ENCODE data around the gene IRF6. TPM values are rescaled to one million over a fixed set of nuclear protein-coding genes. Genes with fewer than 3 reads are reported as not detected.
A peak's percentile ranks its signal among the peaks of the same experiment; 100 is the strongest.
"Not testable (repeated sequence)": the region's sequence is repeated elsewhere in the genome, so short reads cannot be mapped to it uniquely, and the experiment has no call there.

The IRF6 gene
- total and polyA plus RNA-seq, 7 experiments from 2014 or later = 0.30 to 2.3 (median 0.99) TPM; not detected in 1

DNA sequence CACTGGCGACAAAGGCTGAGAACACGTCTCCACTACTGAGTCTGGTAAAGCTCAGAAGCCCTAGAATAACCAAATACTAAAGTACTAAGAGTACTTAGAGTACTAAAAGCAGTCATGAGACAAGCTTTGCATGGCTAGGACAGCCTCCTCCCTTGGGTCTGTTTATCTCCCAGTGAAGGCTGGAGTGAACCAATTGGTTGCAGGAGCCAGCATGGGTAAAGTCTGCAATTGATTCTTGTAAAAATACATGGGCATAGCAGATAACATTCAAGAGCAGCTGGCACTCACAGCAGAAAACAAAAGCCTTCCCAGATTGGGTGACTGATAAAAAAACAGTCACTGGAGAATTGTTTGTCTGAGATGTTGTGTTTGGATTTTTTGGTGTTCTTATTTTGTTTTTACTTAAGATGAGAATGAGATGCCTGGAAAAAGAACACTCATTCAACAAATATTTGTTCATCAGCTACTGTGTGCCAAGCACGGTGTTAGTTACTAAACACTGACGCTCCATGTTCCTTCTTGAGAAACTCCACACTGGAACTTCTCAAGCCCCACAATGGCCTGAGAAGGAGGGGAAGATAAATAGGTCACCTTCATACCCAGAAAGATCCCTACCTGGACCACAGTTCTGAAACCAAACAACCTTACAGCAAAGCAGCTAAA, 3.7 kb downstream of the IRF6 start:
- Mint-ChIP-seq H3K27me3 (peaks cover 0 to 19% (median 10%) of the 10 kb centered on the region in 5 donors), H3K4me3 (no peak overlapping the region), H3K9me3 (peaks cover 0 to 4% (median 0%) of the 10 kb centered on the region in 11 donors), H3K27ac (no peak overlapping the region), H3K36me3 (peaks cover 0 to 15% (median 2%) of the 10 kb centered on the region in 5 donors), H3K4me1 (peaks cover 2 to 12% (median 9%) of the 10 kb centered on the region in 7 donors)
- ChIA-PET CTCF (no interaction called here), POLR2A (interaction anchor here (1.0 to 1.9 kb wide), 4 partner anchors 18 to 31 kb away, joined by 3 to 4 read pairs (median 3); partner anchors contain the start of genes C1orf74 and UTP25)
- H3K27ac ChIP-seq (ENCODE audit: low read depth, low read length) = no peak overlapping the region
- intact Hi-C loops (cut with micrococcal nuclease) = no loop called here
- peaks cover 0 to 6% of the 10 kb centered on the region in 2 donors for H3K4me1 ChIP-seq (ENCODE audit: control insufficient read depth in 2 of 2, insufficient read depth in 2 of 2, low read length in 2 of 2)
- DNase-seq (no peak), ATAC-seq (no peak)
- H3K27me3 ChIP-seq (ENCODE audit: control insufficient read depth in 2 of 2, insufficient read depth in 2 of 2, low read length in 2 of 2) = no peaks in the 10 kb centered on the region
- H3K4me3 ChIP-seq (ENCODE audit: low read length) = no peak overlapping the region
- H3K9me3 ChIP-seq (ENCODE audit: control insufficient read depth in 2 of 3, low read length in 3 of 3) = no peaks in the 10 kb centered on the region
- H3K36me3 ChIP-seq (ENCODE audit: control insufficient read depth in 2 of 3, insufficient read depth in 3 of 3, low read length in 3 of 3) = no peaks in the 10 kb centered on the region

DNA sequence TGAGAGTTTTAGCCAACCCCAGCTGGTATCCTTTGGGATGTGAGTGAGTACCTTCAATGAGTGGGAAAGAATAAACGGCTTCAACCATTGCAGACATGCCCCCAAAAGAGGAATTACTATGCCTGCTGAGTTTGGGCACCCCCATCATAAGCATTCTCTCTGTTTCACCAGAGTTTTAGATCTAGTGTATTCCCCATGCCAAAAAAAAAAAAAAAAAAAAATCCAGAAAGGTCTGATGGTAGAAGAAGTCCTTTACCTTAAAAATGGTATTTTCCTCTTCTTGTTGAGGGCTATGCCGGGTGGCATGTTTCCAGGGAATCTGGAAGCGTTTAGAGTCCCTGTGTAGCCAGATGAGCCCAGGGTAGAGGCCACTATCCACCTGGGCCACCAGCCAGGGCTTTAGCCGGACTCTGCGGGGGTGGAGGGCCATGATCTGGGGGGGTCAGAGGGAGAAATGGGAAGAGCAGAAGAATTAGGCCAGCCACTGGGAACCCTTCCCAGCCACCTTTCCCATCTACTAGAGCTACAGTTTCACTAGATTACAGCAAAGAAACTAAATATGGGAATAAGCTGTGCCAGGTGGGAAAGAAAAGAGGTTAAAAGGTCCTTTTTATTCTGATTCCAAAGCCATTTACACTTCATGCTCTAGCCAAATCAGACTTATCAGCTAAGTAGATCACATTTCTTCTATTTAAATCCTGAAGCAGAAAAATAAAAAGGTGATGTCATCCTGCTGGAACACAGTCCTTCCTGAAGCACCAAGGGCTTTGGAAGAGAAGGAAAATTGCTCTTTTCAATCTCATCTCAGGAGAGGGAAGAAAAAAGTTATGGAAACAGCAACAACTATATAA, 4.7 kb downstream of the IRF6 start:
- Histone ChIP-seq H3K27me3 (ENCODE audit: control insufficient read depth in 2 of 2, insufficient read depth in 2 of 2, low read length in 2 of 2) (peaks cover 0 to 2% of the 10 kb centered on the region in 2 donors), H3K4me1 (ENCODE audit: control insufficient read depth in 2 of 2, insufficient read depth in 2 of 2, low read length in 2 of 2) (peaks cover 0 to 6% of the 10 kb centered on the region in 2 donors), H3K4me3 (ENCODE audit: low read length) (no peak overlapping the region), H3K36me3 (ENCODE audit: control insufficient read depth in 2 of 3, insufficient read depth in 3 of 3, low read length in 3 of 3) (no peaks in the 10 kb centered on the region), H3K9me3 (ENCODE audit: control insufficient read depth in 2 of 3, low read length in 3 of 3) (no peaks in the 10 kb centered on the region), H3K27ac (ENCODE audit: low read depth, low read length) (no peak overlapping the region)
- Mint-ChIP-seq H3K27me3 (peaks cover 0 to 19% (median 10%) of the 10 kb centered on the region in 5 donors), H3K9me3 (peaks cover 0 to 4% (median 0%) of the 10 kb centered on the region in 11 donors), H3K4me3 (no peak overlapping the region), H3K36me3 (peaks cover 0 to 22% (median 3%) of the 10 kb centered on the region in 5 donors), H3K27ac (no peak overlapping the region), H3K4me1 (peaks cover 1 to 11% (median 7%) of the 10 kb centered on the region in 7 donors)
- DNase-seq = no peak
- ChIA-PET CTCF (no interaction called here), POLR2A (interaction anchor here (1.0 to 1.9 kb wide), 2 partner anchors 26 to 27 kb away, joined by 3 to 4 read pairs; partner anchors contain the start of gene UTP25)
- ATAC-seq = no peak
- intact Hi-C loops (cut with micrococcal nuclease) = no loop called here

DNA sequence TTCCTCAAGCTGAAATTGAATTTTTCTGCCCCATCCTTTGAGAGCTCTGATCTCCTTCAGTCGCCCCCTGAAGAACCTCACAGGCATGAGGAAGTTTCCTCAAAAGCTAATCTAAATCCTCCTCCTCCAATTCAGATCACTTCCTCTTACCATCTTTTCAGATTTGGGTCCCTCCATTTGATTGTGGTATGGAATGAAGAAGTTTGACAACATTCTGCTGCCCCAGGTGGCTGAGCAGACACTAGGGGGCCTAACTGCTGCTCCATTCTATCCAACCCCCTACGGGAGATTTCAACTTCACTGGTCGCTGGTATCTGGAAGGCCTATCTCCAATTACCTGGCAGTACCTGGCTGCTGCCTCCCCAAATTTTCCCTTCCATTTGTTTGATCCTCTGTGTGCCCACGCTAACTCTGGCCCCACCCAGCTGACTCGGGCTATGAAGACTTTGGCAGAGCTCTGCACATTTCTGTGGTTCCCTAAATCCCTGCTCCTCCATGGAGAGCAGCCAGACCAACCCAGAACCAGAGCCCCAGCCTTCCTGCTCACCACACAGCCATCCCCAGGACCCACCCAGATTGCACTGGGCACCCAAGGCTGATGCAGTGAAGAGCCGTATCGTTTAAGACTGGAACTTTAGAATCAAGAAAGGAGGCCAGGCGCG, 7.8 kb downstream of the IRF6 start:
- H3K4me3 Mint-ChIP-seq = no peak overlapping the region
- peaks cover 0 to 6% (median 0%) of the 10 kb centered on the region in 7 donors for H3K4me1 Mint-ChIP-seq
- peaks cover 0 to 43% (median 18%) of the 10 kb centered on the region in 5 donors for H3K36me3 Mint-ChIP-seq
- DNase-seq (no peak), ATAC-seq (no peak)
- intact Hi-C loops (cut with micrococcal nuclease) = no loop called here
- no peaks in the 10 kb centered on the region for H3K36me3 ChIP-seq (ENCODE audit: control insufficient read depth in 2 of 3, insufficient read depth in 3 of 3, low read length in 3 of 3)
- H3K27me3 Mint-ChIP-seq = peaks cover 3 to 26% (median 6%) of the 10 kb centered on the region in 5 donors
- H3K4me1 ChIP-seq (ENCODE audit: control insufficient read depth in 2 of 2, insufficient read depth in 2 of 2, low read length in 2 of 2) = no peaks in the 10 kb centered on the region
- CTCF ChIA-PET = interaction anchor here (0.7 kb wide), 1 partner anchor 229 kb away, joined by 3 read pairs; no protein-coding TSS in a partner anchor
- H3K27ac Mint-ChIP-seq = peak overlapping the region in 1 of 9 donors; percentile 32
- H3K4me3 ChIP-seq (ENCODE audit: low read length) = no peak overlapping the region
- POLR2A ChIA-PET = interaction anchor here (1.1 kb wide), 1 partner anchor 35 kb away, joined by 4 read pairs; no protein-coding TSS in a partner anchor
- H3K9me3 Mint-ChIP-seq = peaks cover 0 to 2% (median 0%) of the 10 kb centered on the region in 11 donors
- H3K27ac ChIP-seq (ENCODE audit: low read depth, low read length) = no peak overlapping the region
- H3K9me3 ChIP-seq (ENCODE audit: control insufficient read depth in 2 of 3, low read length in 3 of 3) = no peaks in the 10 kb centered on the region
- peaks cover 0 to 2% of the 10 kb centered on the region in 2 donors for H3K27me3 ChIP-seq (ENCODE audit: control insufficient read depth in 2 of 2, insufficient read depth in 2 of 2, low read length in 2 of 2)

DNA sequence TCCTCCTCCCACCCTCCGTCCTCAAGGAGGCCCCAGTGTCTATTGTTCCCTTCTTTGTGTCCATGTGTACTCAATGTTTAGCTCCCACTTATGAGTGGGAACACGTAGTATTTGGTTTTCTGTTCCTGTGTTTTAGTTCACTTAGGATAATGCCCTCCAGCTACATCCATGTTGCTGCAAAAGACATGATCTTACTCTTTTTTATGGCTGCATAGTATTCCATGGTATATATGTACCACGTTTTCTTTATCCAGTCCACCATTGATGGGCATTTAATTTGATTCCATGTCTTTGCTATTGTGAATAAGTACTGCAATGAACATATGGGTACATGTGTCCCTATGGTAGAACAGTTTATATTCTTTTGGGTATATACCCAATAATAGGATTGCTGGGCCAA, 12.2 kb downstream of the IRF6 start:
- Mint-ChIP-seq H3K36me3 (peaks cover 3 to 53% (median 33%) of the 10 kb centered on the region in 5 donors), H3K4me1 (peaks cover 0 to 21% (median 0%) of the 10 kb centered on the region in 7 donors), H3K27me3 (peaks cover 3 to 21% (median 13%) of the 10 kb centered on the region in 5 donors)
- DNase-seq; H3K9me3 ChIP-seq (ENCODE audit: control insufficient read depth in 2 of 3, low read length in 3 of 3); CTCF ChIA-PET; H3K4me3 ChIP-seq (ENCODE audit: low read length); H3K4me3 Mint-ChIP-seq; H3K4me1 ChIP-seq (ENCODE audit: control insufficient read depth in 2 of 2, insufficient read depth in 2 of 2, low read length in 2 of 2); H3K9me3 Mint-ChIP-seq; H3K27ac Mint-ChIP-seq; H3K36me3 ChIP-seq (ENCODE audit: control insufficient read depth in 2 of 3, insufficient read depth in 3 of 3, low read length in 3 of 3); ATAC-seq; H3K27ac ChIP-seq (ENCODE audit: low read depth, low read length); H3K27me3 ChIP-seq (ENCODE audit: control insufficient read depth in 2 of 2, insufficient read depth in 2 of 2, low read length in 2 of 2); intact Hi-C loops (cut with micrococcal nuclease): not testable (repeated sequence)
- POLR2A ChIA-PET = interaction anchor here (0.6 to 2.5 kb wide), 2 partner anchors 9 to 15 kb away, joined by 3 to 7 read pairs; partner anchors contain the start of gene C1orf74

DNA sequence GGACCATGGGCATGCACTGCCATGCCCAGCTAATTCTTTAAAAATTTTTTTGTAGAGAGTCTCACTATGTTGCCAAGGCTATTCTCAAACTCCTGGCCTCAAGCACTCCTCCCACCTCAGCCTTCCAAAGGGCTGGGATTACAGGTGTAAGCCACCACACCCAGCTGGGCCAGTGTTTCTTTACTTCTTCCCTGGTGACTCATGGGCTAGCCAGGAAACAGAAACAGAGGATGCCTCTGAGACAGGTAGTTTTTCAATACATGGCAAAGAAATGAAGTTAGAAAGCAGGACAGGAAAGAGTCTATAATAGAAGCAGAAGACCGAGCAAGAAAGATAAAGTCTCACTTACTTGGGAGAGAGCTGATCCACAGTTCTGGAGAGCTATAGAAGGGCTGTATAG, 14.0 kb downstream of the IRF6 start:
- H3K9me3 ChIP-seq (ENCODE audit: control insufficient read depth in 2 of 3, low read length in 3 of 3) = no peaks in the 10 kb centered on the region
- H3K36me3 Mint-ChIP-seq = peaks cover 4 to 45% (median 36%) of the 10 kb centered on the region in 5 donors
- no peak for ATAC-seq
- ChIA-PET POLR2A (interaction anchor here (0.8 to 2.5 kb wide), 4 partner anchors 8 to 22 kb away, joined by 3 to 7 read pairs (median 3); partner anchors contain the start of gene C1orf74), CTCF (interaction anchor here (0.5 to 1.2 kb wide), 2 partner anchors 31 to 68 kb away, joined by 3 read pairs; no protein-coding TSS in a partner anchor)
- H3K9me3 Mint-ChIP-seq = peaks cover 0 to 5% (median 0%) of the 10 kb centered on the region in 11 donors
- H3K27ac Mint-ChIP-seq = no peak overlapping the region
- no peaks in the 10 kb centered on the region for H3K36me3 ChIP-seq (ENCODE audit: control insufficient read depth in 2 of 3, insufficient read depth in 3 of 3, low read length in 3 of 3)
- no peak overlapping the region for H3K4me3 Mint-ChIP-seq
- no peak overlapping the region for H3K27ac ChIP-seq (ENCODE audit: low read depth, low read length)
- H3K4me1 ChIP-seq (ENCODE audit: control insufficient read depth in 2 of 2, insufficient read depth in 2 of 2, low read length in 2 of 2) = no peaks in the 10 kb centered on the region
- no peak for DNase-seq
- peaks cover 0 to 2% of the 10 kb centered on the region in 2 donors for H3K27me3 ChIP-seq (ENCODE audit: control insufficient read depth in 2 of 2, insufficient read depth in 2 of 2, low read length in 2 of 2)
- no peak overlapping the region for H3K4me3 ChIP-seq (ENCODE audit: low read length)
- intact Hi-C loops (cut with micrococcal nuclease) = no loop called here
- peaks cover 5 to 30% (median 19%) of the 10 kb centered on the region in 5 donors for H3K27me3 Mint-ChIP-seq
- H3K4me1 Mint-ChIP-seq = peaks cover 0 to 26% (median 0%) of the 10 kb centered on the region in 7 donors
